Measurements from ENCODE around the gene ITGAL. TPM values are rescaled to one million over a fixed set of nuclear protein-coding genes. Genes with fewer than 3 reads are reported as not detected.

ITGAL gene
- total RNA-seq, 2 donors from 2014 or later = not detected

DNA sequence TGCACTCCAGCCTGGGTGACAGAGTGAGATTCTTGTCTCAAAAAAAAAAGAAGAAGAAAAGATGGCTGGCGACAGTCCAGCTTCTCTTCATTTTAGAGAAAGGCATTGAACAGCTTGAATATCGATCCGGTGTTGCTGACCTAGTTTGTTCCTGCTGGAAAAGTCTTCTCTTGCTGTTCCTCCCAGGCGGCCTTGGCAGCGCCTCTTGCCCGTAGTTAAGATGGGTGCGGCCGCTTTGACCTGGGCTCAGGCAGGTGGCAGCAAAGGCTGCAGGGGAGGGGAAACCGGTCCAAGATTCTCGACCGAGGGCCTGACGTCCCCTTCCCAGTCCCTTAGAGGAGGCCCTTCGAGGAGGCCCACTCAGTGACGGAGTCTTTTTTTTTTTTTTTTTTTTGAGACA, 89.5 kb downstream of the ITGAL start:
- H3K27ac ChIP-seq (ENCODE audit: low read depth, low read length) = no peak overlapping the region
- no peaks in the 10 kb centered on the region for H3K9me3 Mint-ChIP-seq
- no peaks in the 10 kb centered on the region for H3K36me3 ChIP-seq (ENCODE audit: control insufficient read depth, insufficient read depth, low read length)
- no peaks in the 10 kb centered on the region for H3K4me1 ChIP-seq (ENCODE audit: control insufficient read depth, insufficient read depth, low read length)
- peaks cover 24% of the 10 kb centered on the region for H3K27me3 Mint-ChIP-seq (ENCODE audit: insufficient read depth)
- H3K9ac ChIP-seq (ENCODE audit: extremely low read depth, low read length, poor library complexity, severe bottlenecking) = no peak overlapping the region
- WGBS, 2 experiments (ENCODE audit: insufficient coverage in 1 of 2, insufficient read length in 1 of 2) = 90 to 96% methylated on average over 10 to 14 of the region's 14 CpGs
- H3K9me3 ChIP-seq (ENCODE audit: control insufficient read depth, low read length) = no peaks in the 10 kb centered on the region
- no peaks in the 10 kb centered on the region for H3K36me3 Mint-ChIP-seq (ENCODE audit: low read depth)
- no peak overlapping the region for H3K27ac Mint-ChIP-seq
- no peak for DNase-seq
- TF ChIP-seq, protein P1, sequence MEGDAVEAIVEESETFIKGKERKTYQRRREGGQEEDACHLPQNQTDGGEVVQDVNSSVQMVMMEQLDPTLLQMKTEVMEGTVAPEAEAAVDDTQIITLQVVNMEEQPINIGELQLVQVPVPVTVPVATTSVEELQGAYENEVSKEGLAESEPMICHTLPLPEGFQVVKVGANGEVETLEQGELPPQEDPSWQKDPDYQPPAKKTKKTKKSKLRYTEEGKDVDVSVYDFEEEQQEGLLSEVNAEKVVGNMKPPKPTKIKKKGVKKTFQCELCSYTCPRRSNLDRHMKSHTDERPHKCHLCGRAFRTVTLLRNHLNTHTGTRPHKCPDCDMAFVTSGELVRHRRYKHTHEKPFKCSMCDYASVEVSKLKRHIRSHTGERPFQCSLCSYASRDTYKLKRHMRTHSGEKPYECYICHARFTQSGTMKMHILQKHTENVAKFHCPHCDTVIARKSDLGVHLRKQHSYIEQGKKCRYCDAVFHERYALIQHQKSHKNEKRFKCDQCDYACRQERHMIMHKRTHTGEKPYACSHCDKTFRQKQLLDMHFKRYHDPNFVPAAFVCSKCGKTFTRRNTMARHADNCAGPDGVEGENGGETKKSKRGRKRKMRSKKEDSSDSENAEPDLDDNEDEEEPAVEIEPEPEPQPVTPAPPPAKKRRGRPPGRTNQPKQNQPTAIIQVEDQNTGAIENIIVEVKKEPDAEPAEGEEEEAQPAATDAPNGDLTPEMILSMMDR (conservative IDR thresholded peaks at IDR 0.05) = no peak
- H3K4me3 Mint-ChIP-seq = peak overlapping the region; percentile 58
- H3K27me3 ChIP-seq (ENCODE audit: control insufficient read depth, insufficient read depth, low read length, poor library complexity, severe bottlenecking) = no peaks in the 10 kb centered on the region
- H3K4me3 ChIP-seq (ENCODE audit: low read length) = no peak overlapping the region
- H3K4me1 Mint-ChIP-seq = no peaks in the 10 kb centered on the region

DNA sequence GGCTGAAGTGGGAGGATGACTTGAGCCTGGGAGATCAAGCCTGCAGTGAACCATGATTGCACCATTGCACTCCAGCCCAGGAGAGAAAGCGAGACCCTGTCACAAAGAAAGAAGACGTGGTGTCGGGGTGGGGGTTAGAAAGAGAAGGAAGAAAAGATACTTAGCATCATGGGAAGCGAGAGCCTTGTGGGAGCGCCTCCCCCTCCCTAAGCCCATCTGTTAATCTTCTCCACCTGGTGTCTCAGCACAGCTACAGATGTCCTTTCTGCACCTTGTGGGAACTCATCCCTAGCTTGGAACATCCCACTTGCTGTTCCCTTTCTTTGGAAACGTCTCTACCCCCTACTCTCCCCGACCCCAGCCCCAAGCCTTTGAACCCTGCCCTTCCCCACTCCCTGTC, 93.0 kb downstream of the ITGAL start:
- Mint-ChIP-seq H3K36me3 (ENCODE audit: low read depth) (no peaks in the 10 kb centered on the region), H3K4me1 (peaks cover 4% of the 10 kb centered on the region), H3K4me3 (no peak overlapping the region), H3K27me3 (ENCODE audit: insufficient read depth) (peaks cover 27% of the 10 kb centered on the region), H3K27ac (no peak overlapping the region), H3K9me3 (no peaks in the 10 kb centered on the region)
- no peak overlapping the region for H3K4me3 ChIP-seq (ENCODE audit: low read length)
- H3K9ac ChIP-seq (ENCODE audit: extremely low read depth, low read length, poor library complexity, severe bottlenecking) = no peak overlapping the region
- no peak overlapping the region for H3K27ac ChIP-seq (ENCODE audit: low read depth, low read length)
- H3K4me1 ChIP-seq (ENCODE audit: control insufficient read depth, insufficient read depth, low read length) = peaks cover 6% of the 10 kb centered on the region
- WGBS, 2 experiments (ENCODE audit: insufficient coverage in 1 of 2, insufficient read length in 1 of 2) = 81 to 83% methylated on average over 5 to 7 of the region's 7 CpGs
- DNase-seq = no peak
- no peaks in the 10 kb centered on the region for H3K36me3 ChIP-seq (ENCODE audit: control insufficient read depth, insufficient read depth, low read length)
- no peaks in the 10 kb centered on the region for H3K27me3 ChIP-seq (ENCODE audit: control insufficient read depth, insufficient read depth, low read length, poor library complexity, severe bottlenecking)
- TF ChIP-seq, protein P1 (conservative IDR thresholded peaks at IDR 0.05) = no peak
- no peaks in the 10 kb centered on the region for H3K9me3 ChIP-seq (ENCODE audit: control insufficient read depth, low read length)

DNA sequence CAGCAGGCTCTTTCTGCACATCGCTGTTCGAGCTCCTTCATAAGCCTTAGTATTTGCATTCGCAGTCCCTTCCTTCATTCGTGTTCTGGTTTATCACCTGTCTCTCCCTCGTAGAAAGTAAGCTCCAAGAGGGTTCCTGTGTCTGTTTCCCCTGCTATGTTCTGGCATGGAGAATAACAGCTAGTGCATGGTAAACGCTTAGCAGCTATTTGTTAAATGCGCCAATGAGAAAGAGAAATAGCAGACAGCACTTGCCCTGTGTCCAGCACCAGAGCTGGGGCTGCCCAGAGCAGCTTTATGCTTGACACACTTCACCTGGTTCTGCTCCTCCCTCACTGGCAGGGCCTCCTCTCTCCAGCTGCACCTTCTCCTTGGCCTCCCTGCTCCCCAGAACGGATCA, 93.4 kb downstream of the ITGAL start:
- Mint-ChIP-seq H3K27me3 (ENCODE audit: insufficient read depth) (peaks cover 25% of the 10 kb centered on the region), H3K4me3 (no peak overlapping the region), H3K27ac (no peak overlapping the region), H3K4me1 (peaks cover 7% of the 10 kb centered on the region), H3K9me3 (no peaks in the 10 kb centered on the region), H3K36me3 (ENCODE audit: low read depth) (no peaks in the 10 kb centered on the region)
- DNase-seq = no peak
- Histone ChIP-seq H3K36me3 (ENCODE audit: control insufficient read depth, insufficient read depth, low read length) (no peaks in the 10 kb centered on the region), H3K9ac (ENCODE audit: extremely low read depth, low read length, poor library complexity, severe bottlenecking) (no peak overlapping the region), H3K27me3 (ENCODE audit: control insufficient read depth, insufficient read depth, low read length, poor library complexity, severe bottlenecking) (no peaks in the 10 kb centered on the region), H3K4me1 (ENCODE audit: control insufficient read depth, insufficient read depth, low read length) (peaks cover 6% of the 10 kb centered on the region), H3K9me3 (ENCODE audit: control insufficient read depth, low read length) (no peaks in the 10 kb centered on the region), H3K4me3 (ENCODE audit: low read length) (no peak overlapping the region), H3K27ac (ENCODE audit: low read depth, low read length) (no peak overlapping the region)
- WGBS, 2 experiments (ENCODE audit: insufficient coverage in 1 of 2, insufficient read length in 1 of 2) = 82 to 90% methylated on average over 7 to 8 of the region's 8 CpGs
- TF ChIP-seq, protein P1 (conservative IDR thresholded peaks at IDR 0.05) = no peak
